ENCODE results near the gene CCNY. TPM values are rescaled to one million over a fixed set of nuclear protein-coding genes. Genes with fewer than 3 reads are reported as not detected.

The CCNY gene
- polyA plus RNA-seq, 2 of the 4 experiments (the other 2 are of a cell fraction): 28.1 to 55.5 TPM

DNA sequence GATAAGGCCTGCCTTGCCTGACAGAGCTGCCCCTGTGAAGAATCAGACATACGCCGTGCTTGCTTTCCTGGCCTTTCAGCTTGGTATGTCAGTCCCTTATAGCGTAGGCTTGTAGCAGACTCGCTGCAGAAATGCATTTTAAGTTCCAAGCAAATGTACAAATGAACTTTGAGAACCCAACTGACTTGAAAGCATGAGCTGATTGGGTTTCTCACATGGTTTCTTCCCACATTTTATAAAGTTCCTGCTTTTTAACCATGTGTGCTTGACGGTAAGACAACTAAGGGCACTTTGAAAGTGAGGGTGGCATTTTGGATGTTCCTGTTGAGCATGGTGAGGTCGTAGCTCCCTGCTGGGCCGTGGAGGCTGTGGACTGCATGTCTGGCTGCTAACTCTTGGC is 62.6 kb downstream of the CCNY start:
- ATAC-seq: no peak
- CTCF ChIA-PET: interaction anchor here (2.1 kb wide), 1 partner anchor 12 kb away, joined by 6 read pairs; no protein-coding TSS in a partner anchor
- H3K4me2 ChIP-seq: no peak overlapping the region

DNA sequence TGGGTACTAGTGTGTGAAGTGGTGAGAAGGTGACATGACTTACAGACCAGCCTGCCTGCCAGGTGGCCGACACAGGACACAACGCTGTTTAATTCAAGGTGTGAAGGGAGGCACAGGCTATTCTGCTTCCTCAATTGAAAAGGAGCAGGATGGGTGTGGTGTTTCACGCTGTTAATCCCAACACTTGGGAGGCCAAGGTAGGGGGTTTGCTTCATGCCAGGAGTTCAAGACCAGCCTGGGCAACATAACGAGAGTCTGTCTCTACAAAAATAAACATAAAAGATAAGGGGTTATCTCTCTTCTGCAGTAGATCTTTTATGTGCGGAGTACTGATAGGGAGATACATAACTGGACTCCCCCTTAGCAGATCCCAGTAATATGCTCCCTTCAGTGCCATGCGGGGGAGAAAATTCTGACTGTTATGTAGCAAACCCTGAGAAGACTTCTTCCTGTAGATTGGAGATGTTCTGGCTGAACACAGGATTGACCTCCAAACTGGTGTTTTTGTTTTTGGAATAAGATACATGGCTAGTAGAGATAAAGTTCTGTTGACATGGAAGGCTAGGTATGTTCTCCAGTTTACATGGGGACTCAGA is 63.2 kb downstream of the CCNY start:
- POLR2A ChIA-PET: no interaction called here
- CTCF ChIA-PET: interaction anchor here (0.6 to 2.1 kb wide), 2 partner anchors 12 to 15 kb away, joined by 3 to 6 read pairs; no protein-coding TSS in a partner anchor
- FAIRE-seq (no peak), ATAC-seq (no peak), DNase-seq (ENCODE audit: low read depth in 1 of 2, low spot score in 1 of 2) (no peak)
- peaks cover 18% of the 10 kb centered on the region for H3K4me1 ChIP-seq
- WGBS (ENCODE audit: missing lambda C conversion rate): 90% methylated on average over 6 of the region's 6 CpGs
- no peak overlapping the region for H3K27ac ChIP-seq
- no peaks in the 10 kb centered on the region for H3K9me3 ChIP-seq
- no peak overlapping the region for H3K4me3 ChIP-seq
- TF ChIP-seq NPAS2 (CRISPR knock-in tag; IDR thresholded peaks at IDR 0.05; ENCODE audit: borderline replicate concordance) (no peak), EHMT2 (IDR thresholded peaks at IDR 0.05; ENCODE audit: low read depth) (no peak), FOSB (CRISPR knock-in tag; IDR thresholded peaks at IDR 0.05) (no peak), SREBF2 (IDR thresholded peaks at IDR 0.05) (no peak), KDM5A (IDR thresholded peaks at IDR 0.05) (no peak), CBX8 (IDR thresholded peaks at IDR 0.05) (no peak), FOSL2 (IDR thresholded peaks at IDR 0.05) (no peak), FOSL2 (CRISPR knock-in tag; IDR thresholded peaks at IDR 0.05) (no peak), HDAC2 (IDR thresholded peaks at IDR 0.05) (no peak), CHD2 (IDR thresholded peaks at IDR 0.05; ENCODE audit: low read length, partially characterized antibody) (no peak), TP53 (CRISPR knock-in tag; IDR thresholded peaks at IDR 0.05) (no peak), HOXB5 (CRISPR knock-in tag; IDR thresholded peaks at IDR 0.05) (no peak), RCOR1 (IDR thresholded peaks at IDR 0.05; ENCODE audit: low read depth, low read length) (no peak), ZFP36 (IDR thresholded peaks at IDR 0.05; ENCODE audit: borderline replicate concordance, partially characterized antibody) (no peak), JUN (IDR thresholded peaks at IDR 0.05) (no peak), CBX2 (IDR thresholded peaks at IDR 0.05; ENCODE audit: borderline replicate concordance, low read depth) (no peak), EP300 (IDR thresholded peaks at IDR 0.05) (no peak), SMC3 (IDR thresholded peaks at IDR 0.05) (no peak), CEBPB (IDR thresholded peaks at IDR 0.05) (no peak), EHF (CRISPR knock-in tag; IDR thresholded peaks at IDR 0.05) (no peak)
- H3K4me2 ChIP-seq: no peak overlapping the region

More for the DNA sequence above, 62.6 kb downstream of the CCNY start:
- peaks cover 18% of the 10 kb centered on the region for H3K4me1 ChIP-seq
- H3K9me3 ChIP-seq: no peaks in the 10 kb centered on the region
- DNase-seq (ENCODE audit: low read depth in 1 of 2, low spot score in 1 of 2) (no peak), FAIRE-seq (no peak)
- no peak overlapping the region for H3K27ac ChIP-seq
- 95% methylated on average over 7 of the region's 7 CpGs for WGBS (ENCODE audit: missing lambda C conversion rate)
- no peak for TF ChIP-seq KDM5A (IDR thresholded peaks at IDR 0.05)
- TF ChIP-seq EP300 (IDR thresholded peaks at IDR 0.05): no peak
- TF ChIP-seq ZSCAN20 (CRISPR knock-in tag; IDR thresholded peaks at IDR 0.05): no peak
- TF ChIP-seq, protein P1, sequence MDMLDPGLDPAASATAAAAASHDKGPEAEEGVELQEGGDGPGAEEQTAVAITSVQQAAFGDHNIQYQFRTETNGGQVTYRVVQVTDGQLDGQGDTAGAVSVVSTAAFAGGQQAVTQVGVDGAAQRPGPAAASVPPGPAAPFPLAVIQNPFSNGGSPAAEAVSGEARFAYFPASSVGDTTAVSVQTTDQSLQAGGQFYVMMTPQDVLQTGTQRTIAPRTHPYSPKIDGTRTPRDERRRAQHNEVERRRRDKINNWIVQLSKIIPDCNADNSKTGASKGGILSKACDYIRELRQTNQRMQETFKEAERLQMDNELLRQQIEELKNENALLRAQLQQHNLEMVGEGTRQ (IDR thresholded peaks at IDR 0.05): no peak
- no peak for TF ChIP-seq NFE2L2 (conservative IDR thresholded peaks at IDR 0.05; ENCODE audit: low read length)
- no peak for TF ChIP-seq BHLHE40 (IDR thresholded peaks at IDR 0.05; ENCODE audit: low read depth, low read length)
- no peak for TF ChIP-seq ZC3H11A (IDR thresholded peaks at IDR 0.05)
- TF ChIP-seq CBX2 (IDR thresholded peaks at IDR 0.05; ENCODE audit: borderline replicate concordance, low read depth): no peak
- TF ChIP-seq, protein P2, sequence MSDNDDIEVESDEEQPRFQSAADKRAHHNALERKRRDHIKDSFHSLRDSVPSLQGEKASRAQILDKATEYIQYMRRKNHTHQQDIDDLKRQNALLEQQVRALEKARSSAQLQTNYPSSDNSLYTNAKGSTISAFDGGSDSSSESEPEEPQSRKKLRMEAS (IDR thresholded peaks at IDR 0.05): no peak
- no peak for TF ChIP-seq RFX5 (IDR thresholded peaks at IDR 0.05)
- no peak for TF ChIP-seq HEYL (CRISPR knock-in tag; IDR thresholded peaks at IDR 0.05)
- no peak for TF ChIP-seq CHD4 (IDR thresholded peaks at IDR 0.05; ENCODE audit: borderline replicate concordance)
- TF ChIP-seq CHD2 (IDR thresholded peaks at IDR 0.05; ENCODE audit: low read length, partially characterized antibody): no peak
- TF ChIP-seq HOXB5 (CRISPR knock-in tag; IDR thresholded peaks at IDR 0.05): no peak
- TF ChIP-seq RCOR1 (IDR thresholded peaks at IDR 0.05; ENCODE audit: low read depth, low read length): no peak
- TF ChIP-seq ZFP36 (IDR thresholded peaks at IDR 0.05; ENCODE audit: borderline replicate concordance, partially characterized antibody): no peak
- TF ChIP-seq, protein P3, sequence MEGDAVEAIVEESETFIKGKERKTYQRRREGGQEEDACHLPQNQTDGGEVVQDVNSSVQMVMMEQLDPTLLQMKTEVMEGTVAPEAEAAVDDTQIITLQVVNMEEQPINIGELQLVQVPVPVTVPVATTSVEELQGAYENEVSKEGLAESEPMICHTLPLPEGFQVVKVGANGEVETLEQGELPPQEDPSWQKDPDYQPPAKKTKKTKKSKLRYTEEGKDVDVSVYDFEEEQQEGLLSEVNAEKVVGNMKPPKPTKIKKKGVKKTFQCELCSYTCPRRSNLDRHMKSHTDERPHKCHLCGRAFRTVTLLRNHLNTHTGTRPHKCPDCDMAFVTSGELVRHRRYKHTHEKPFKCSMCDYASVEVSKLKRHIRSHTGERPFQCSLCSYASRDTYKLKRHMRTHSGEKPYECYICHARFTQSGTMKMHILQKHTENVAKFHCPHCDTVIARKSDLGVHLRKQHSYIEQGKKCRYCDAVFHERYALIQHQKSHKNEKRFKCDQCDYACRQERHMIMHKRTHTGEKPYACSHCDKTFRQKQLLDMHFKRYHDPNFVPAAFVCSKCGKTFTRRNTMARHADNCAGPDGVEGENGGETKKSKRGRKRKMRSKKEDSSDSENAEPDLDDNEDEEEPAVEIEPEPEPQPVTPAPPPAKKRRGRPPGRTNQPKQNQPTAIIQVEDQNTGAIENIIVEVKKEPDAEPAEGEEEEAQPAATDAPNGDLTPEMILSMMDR (IDR thresholded peaks at IDR 0.05): no peak
- no peak for TF ChIP-seq SMC3 (IDR thresholded peaks at IDR 0.05)
- POLR2A ChIA-PET: no interaction called here
- no peak overlapping the region for H3K4me3 ChIP-seq
